ENCODE results near the gene SLFN14.
"Not testable (repeated sequence)": the region's sequence is repeated elsewhere in the genome, so short reads cannot be mapped to it uniquely, and the experiment has no call there.

SLFN14 gene

DNA sequence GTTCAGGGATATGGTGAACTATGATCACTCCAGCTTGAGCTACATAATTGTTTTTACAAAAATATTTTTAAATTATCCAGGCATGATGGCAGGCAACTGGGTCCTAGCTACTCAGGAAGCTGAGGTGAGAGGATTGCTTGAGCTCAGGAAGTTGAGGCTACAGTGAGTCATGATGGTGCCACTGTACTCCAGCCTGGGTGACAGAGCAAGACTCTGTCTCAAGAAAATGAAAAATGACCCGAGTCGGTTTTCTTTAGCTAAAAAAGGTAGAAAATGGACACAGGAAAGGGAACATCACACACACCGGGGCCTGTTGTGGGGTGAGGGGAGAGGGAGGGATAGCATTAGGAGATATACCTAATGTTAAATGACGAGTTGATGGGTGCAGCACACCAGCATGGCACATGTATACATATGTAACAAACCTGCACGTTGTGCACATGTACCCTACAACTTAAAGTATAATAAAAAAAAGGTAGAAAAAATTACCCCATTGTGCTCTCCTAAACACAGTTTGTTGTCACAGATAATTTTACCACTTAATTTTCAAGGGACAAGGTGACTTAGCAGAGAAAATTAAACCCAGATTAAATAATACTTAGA lies 38.9 kb downstream of the SLFN14 start:
- not testable (repeated sequence) for DNase-seq

DNA sequence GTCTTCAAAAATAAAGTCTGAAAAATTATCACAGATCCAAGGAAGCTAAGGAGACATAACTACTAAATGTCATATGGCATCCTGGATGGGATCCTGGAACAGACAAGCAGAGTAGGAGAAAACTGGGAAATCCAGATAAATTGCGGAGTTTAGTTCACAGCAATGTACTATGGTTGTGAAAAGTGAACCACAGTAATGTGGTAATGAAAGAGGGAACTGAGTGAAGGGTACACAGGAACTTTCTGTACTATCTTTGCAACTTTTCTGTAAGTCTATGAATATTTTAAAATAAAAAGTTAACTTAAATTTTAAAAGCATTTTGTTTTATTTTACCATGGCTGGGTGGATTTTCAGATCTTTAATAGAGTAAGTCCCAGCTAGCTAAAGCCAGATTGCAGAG lies 39.5 kb downstream of the SLFN14 start:
- no peak for DNase-seq

DNA sequence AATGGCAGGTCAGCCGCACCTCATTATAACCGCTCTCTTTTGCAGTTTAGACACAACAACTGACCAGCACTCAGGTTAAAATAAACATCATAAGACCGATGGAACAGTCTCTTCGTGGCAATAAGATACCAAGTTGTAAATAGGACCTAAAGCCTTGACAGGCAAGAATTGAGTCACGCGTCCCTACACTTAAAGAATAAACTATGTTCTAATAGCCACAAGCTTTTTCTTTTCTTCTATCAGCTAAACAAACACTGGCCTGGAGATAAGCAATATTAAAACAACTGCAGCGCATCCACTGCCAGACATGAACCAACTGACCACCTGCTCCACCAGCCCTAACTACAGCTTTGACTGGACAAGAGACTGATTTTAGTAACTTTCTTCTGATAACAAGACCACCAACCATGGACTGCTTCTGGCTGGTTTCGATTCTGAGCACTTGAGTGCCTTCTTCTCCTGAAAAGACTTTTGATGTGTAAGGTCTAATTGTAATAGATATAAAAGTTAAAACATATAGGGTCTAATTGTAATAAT lies 40.6 kb downstream of the SLFN14 start:
- no peak for DNase-seq

DNA sequence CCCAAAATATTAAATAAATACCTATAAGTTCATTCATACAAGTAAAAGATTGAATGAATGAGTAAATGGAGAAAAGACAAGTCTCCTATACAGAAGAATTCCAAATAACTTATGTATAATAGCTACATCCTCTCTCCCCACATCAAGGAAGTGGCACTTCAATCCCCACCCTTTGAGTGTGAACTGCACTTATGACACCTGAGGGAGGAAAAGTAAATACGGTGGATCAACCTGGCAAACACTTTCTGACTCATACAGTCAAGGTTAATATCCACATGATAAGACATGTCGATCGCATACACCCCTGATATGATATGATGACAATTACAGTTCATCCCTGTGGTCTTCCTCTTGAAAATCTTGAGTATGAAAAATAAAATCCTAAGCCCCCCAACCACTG lies 41.2 kb downstream of the SLFN14 start:
- no peak for DNase-seq

DNA sequence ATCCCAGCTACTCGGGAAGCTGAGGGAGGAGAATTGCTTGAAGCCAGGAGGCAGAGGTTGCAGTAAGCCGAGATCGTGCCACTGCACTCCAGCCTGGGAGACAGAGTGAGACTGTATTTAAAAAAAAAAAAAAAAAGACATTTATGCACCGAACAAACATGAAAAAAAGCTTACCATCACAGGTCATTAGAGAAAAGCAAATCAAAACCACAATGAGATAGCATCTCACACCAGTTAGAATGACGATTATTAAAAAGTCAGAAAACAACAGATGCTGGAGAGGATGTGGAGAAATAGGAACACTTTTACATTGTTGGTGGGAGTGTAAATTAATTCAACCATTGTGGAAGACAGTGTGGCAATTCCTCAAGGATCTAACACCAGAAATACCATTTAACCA lies 42.2 kb downstream of the SLFN14 start:
- not testable (repeated sequence) for DNase-seq

DNA sequence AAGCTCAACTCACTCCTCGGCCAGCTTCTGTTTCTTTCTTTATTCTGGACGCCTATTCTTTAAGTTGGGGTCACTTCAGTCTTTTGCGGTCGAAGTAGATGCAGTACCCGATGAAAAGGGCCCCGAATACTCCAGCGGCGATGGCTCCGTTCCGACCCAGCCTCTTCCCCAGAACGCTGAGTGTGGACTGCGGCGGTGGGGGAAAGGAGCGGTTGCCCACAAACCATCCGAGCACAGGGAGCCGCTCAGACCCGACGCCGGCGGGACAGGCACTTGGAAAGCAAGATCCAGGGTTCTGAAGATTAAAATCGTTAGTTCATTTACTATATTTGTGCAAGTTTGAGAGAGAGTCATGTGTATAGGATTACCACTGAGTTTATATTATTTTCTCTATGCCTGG lies 45.6 kb downstream of the SLFN14 start:
- DNase-seq: no peak

DNA sequence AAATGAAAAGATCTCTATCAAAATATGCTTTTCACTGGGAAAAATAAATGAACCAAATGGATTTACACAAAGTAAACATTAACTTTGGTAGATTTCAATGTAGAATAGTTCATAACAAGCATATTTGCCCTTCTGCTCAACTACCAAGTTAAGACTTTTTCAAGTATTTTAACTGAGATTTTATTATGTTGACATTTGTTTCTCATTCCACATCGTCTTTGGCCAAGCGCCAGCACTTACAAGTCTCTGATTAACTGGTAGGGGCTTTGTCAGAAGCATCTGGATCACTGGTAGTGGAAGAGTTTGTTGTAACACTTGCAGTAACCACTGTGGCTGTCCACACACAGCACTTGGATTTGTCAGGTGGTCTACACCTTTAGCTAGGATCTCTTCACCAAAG lies 46.1 kb downstream of the SLFN14 start:
- no peak for DNase-seq
